B cell (primary cell): ENCODE data around the gene STARD3NL. TPM values are rescaled to one million over a fixed set of nuclear protein-coding genes. Genes with fewer than 3 reads are reported as not detected.

Source experiments
- ATAC-seq: fragments of 200-7000 bp; cut with Tn5 transposase; one replicate; pipeline ENCODE4 v1.10.0; 2021; ENCODE audit warnings: low read depth, mild to moderate bottlenecking, moderate number of reproducible peaks, moderate library complexity
- CTCF ChIA-PET: fragments of 350-600 bp; sonication (Branson Sonifier 250); formaldehyde crosslinking; loops from one replicate; lab custom pipeline; 2021; ENCODE audit warnings: antibody characterized with exemption, inconsistent platforms; lab: Charles Lee
- POLR2A ChIA-PET: fragments of 350-600 bp; sonication (Branson Sonifier 250); formaldehyde crosslinking; loops from one replicate; lab custom pipeline; 2021; ENCODE audit warnings: antibody characterized with exemption; lab: Charles Lee
- DNase-seq: peaks from one replicate; pipeline ENCODE4 v3.0.0; 2013
- H2AFZ ChIP-seq: 2 replicates; pipeline ENCODE4 v1.6.1; 2012; ENCODE audit warnings: mild to moderate bottlenecking, low read depth, low read length; ENCODE audit not compliant: insufficient read depth, poor library complexity, severe bottlenecking
- H3K27ac ChIP-seq, 2 donors: 1 replicate in 1 of 2; 2 replicates in 1 of 2; pipeline ENCODE4 v1.5.1; 2012 to 2013; ENCODE audit warnings: low read length in 2 of 2, mild to moderate bottlenecking in 2 of 2, moderate library complexity in 1 of 2
- H3K27me3 ChIP-seq, 4 experiments: fragments of 200-600 bp in 1 of 4; sonication (generic) in 1 of 4; replicated peaks in 1 of 4; 1 replicate in 2 of 4; 2 replicates in 2 of 4; pipeline versions ENCODE4 v1.6.1 to v1.7.0; 2013 to 2016; ENCODE audit warnings: low read length in 3 of 4, mild to moderate bottlenecking in 2 of 4, mixed read lengths in 1 of 4, moderate library complexity in 1 of 4; ENCODE audit not compliant: insufficient read depth in 4 of 4, control insufficient read depth in 3 of 4; ENCODE audit errors: control extremely low read depth in 1 of 4
- H3K36me3 ChIP-seq, 2 experiments: replicated peaks in 1 of 2; 1 replicate in 1 of 2; 2 replicates in 1 of 2; pipeline versions ENCODE4 v1.6.1 to v1.7.1; 2013; ENCODE audit warnings: low read length in 1 of 2; ENCODE audit not compliant: insufficient read depth in 2 of 2, control insufficient read depth in 1 of 2; ENCODE audit errors: control extremely low read depth in 1 of 2, extremely low read depth in 1 of 2
- H3K4me1 ChIP-seq, 2 donors: fragments of 200-600 bp in 1 of 2; sonication (generic) in 1 of 2; 1 replicate in 1 of 2; 2 replicates in 1 of 2; pipeline versions ENCODE4 v1.5.1 to v1.6.1; 2013 to 2017; ENCODE audit warnings: low read length in 2 of 2; ENCODE audit not compliant: control insufficient read depth in 2 of 2, insufficient read depth in 2 of 2
- H3K4me2 ChIP-seq: replicated peaks from 2 replicates; pipeline ENCODE3; 2012; ENCODE audit warnings: mild to moderate bottlenecking, low read depth, low read length; ENCODE audit not compliant: poor library complexity, severe bottlenecking
- H3K4me3 ChIP-seq, 5 experiments: fragments of 200-600 bp in 1 of 5; sonication (generic) in 1 of 5; 1 replicate in 3 of 5; 2 replicates in 2 of 5; pipeline versions ENCODE4 v1.5.1 to v1.7.0; 2011 to 2016; ENCODE audit warnings: low read length in 4 of 5, mild to moderate bottlenecking in 4 of 5, low read depth in 2 of 5, control low read depth in 1 of 5, moderate library complexity in 1 of 5; ENCODE audit not compliant: insufficient read depth in 1 of 5; ENCODE audit errors: control extremely low read depth in 1 of 5, extremely low read depth in 1 of 5
- H3K79me2 ChIP-seq: fragments of 200-600 bp; sonication (generic); one replicate; pipeline ENCODE4 v1.6.0; 2016; ENCODE audit warnings: low read length; ENCODE audit not compliant: control insufficient read depth, insufficient read depth
- H3K9ac ChIP-seq: fragments of 200-600 bp; sonication (generic); 2 replicates; pipeline ENCODE4 v1.6.1; 2017; ENCODE audit warnings: mild to moderate bottlenecking, low read length, moderate library complexity
- H3K9me3 ChIP-seq, 3 donors: one replicate each; pipeline versions ENCODE4 v1.6.1 to v1.7.1; 2013; ENCODE audit warnings: low read length in 2 of 3; ENCODE audit not compliant: control insufficient read depth in 2 of 3, insufficient read depth in 1 of 3; ENCODE audit errors: control extremely low read depth in 1 of 3
- H4K20me1 ChIP-seq: 2 replicates; pipeline ENCODE4 v1.6.0; 2012; ENCODE audit warnings: mild to moderate bottlenecking, low read length; ENCODE audit not compliant: insufficient read depth, control insufficient read depth, poor library complexity, severe bottlenecking
- H3K27ac Mint-ChIP-seq: one replicate; pipeline ENCODE4 v1.8.0; 2021; ENCODE audit warnings: mixed read lengths
- H3K27me3 Mint-ChIP-seq: one replicate; pipeline ENCODE4 v1.8.0; 2021; ENCODE audit warnings: mixed read lengths
- H3K4me1 Mint-ChIP-seq: one replicate; pipeline ENCODE4 v1.8.0; 2021; ENCODE audit warnings: mixed read lengths
- H3K4me3 Mint-ChIP-seq: one replicate; pipeline ENCODE4 v1.8.0; 2021; ENCODE audit warnings: mixed read lengths
- H3K9me3 Mint-ChIP-seq: one replicate; pipeline ENCODE4 v1.8.0; 2022; ENCODE audit warnings: mixed read lengths; ENCODE audit not compliant: insufficient read depth
- CTCF ChIP-seq: fragments of 200-600 bp; IDR thresholded peaks from one replicate; pipeline ENCODE4 v1.8.0; 2022; ENCODE audit warnings: antibody characterized with exemption, mild to moderate bottlenecking
- EZH2 ChIP-seq: IDR thresholded peaks from 2 replicates; pipeline ENCODE4 v1.6.1; 2012; ENCODE audit warnings: borderline replicate concordance, low read depth, mild to moderate bottlenecking, moderate library complexity, low read length; ENCODE audit not compliant: insufficient read depth, poor library complexity, severe bottlenecking
- WGBS: methylation state at CpG from one replicate; pipeline ENCODE4 v1.1.5; 2013; ENCODE audit warnings: missing lambda C conversion rate; ENCODE audit not compliant: insufficient coverage; 5-methylcytosine and 5-hydroxymethylcytosine counted together
- intact Hi-C: fragments of 100-400 bp; cut with micrococcal nuclease; formaldehyde crosslinking; loops from one replicate; pipeline ENCODE4 v1.10.0; 2022
- polyA plus RNA-seq: library from polyadenylated mRNA; depleted of rRNA; stranded (reverse); fragments of >200 nt; gene quantifications from 2 replicates; pipeline ENCODE4 v1.2.3, GENCODE V29; 2012
- total RNA-seq, 2 donors: library from RNA; stranded (reverse); fragments of 120-200 nt in 1 of 2; gene quantifications; 1 replicate in 1 of 2; 2 replicates in 1 of 2; pipeline versions ENCODE4 v1.2.3 to v1.2.4, GENCODE V29; 2013 to 2022

STARD3NL gene
- total and polyA plus RNA-seq, 2 donors (not counting 1 experiment from before 2014, with no cell fraction given) = 13.4 to 24.5 TPM

DNA sequence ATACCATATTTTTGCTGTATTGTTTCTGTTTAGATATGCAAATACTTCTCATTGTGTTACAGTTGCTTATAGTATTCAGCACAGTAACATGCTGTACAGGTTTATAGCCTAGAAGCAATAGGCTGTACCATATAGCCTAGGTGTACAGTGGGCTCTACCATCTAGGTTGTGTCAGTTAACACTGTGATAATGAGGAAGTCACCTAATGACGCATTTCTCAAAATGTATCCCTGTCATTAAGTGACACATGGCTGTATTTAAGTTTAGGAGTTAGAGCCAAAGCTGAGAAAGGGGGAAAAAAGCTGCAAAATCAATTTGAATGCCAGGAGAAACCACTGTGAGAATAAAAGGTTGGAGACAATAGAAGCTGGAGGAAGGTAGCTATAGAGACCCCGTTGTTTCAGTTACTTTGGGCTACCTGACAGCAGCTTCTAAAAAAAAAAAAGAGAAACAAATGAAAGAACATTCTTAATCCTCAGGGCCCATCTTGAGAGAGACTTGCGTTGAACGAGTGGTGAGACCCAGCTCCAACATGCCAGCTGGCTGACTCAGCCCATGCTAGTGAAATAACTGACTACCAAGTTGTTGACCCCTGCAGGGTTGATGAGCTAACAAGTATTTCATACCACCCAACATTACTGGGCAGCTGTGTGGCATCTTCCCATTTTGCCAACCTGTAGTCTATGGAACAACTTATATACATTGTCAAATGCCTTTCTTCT is 8.7 kb downstream of the STARD3NL start:
- Histone ChIP-seq H3K79me2 (peaks cover 86% of the 10 kb centered on the region), H3K4me2 (no peak overlapping the region), H2AFZ (no peak overlapping the region), H3K4me3 (no peak overlapping the region), H3K4me1 (peaks cover 41 to 53% of the 10 kb centered on the region in 2 donors), H3K27ac (no peak overlapping the region), H4K20me1 (peaks cover 24% of the 10 kb centered on the region), H3K36me3 (no peaks in the 10 kb centered on the region), H3K9me3 (no peaks in the 10 kb centered on the region), H3K27me3 (no peaks in the 10 kb centered on the region), H3K9ac (no peak overlapping the region)
- no peak overlapping the region for H3K4me3 Mint-ChIP-seq
- intact Hi-C loops = loop anchor here (10.0 kb wide), 1 partner anchor 1438 kb away; the partner anchor contains the start of gene RALA
- H3K9me3 Mint-ChIP-seq = no peaks in the 10 kb centered on the region
- peak; percentile 41 for DNase-seq
- H3K4me1 Mint-ChIP-seq = peaks cover 59% of the 10 kb centered on the region
- no peaks in the 10 kb centered on the region for H3K27me3 Mint-ChIP-seq
- POLR2A ChIA-PET = no interaction called here
- CTCF ChIA-PET = interaction anchor here (1.2 to 2.8 kb wide), 3 partner anchors 9 to 29 kb away, joined by 4 to 10 read pairs (median 9); partner anchors contain the start of gene STARD3NL
- TF ChIP-seq CTCF (no peak), EZH2 (no peak)
- H3K27ac Mint-ChIP-seq = no peak overlapping the region
- ATAC-seq = peak; percentile 50
- WGBS = 100% methylated on average over 2 of the region's 4 CpGs
